Stimulated activated CD4-positive, alpha-beta T cell treated with anti-CD3 and anti-CD28 coated beads, Interleukin-12 subunit alpha, Interleukin-12 subunit beta, amount 100 ng/mL, for 48 hours (primary cell): ENCODE data around the gene AGRN.
"Not testable (repeated sequence)": the region's sequence is repeated elsewhere in the genome, so short reads cannot be mapped to it uniquely, and the experiment has no call there.

Source experiments
- DNase-seq, 3 donors: peaks; one replicate each; pipeline ENCODE4 v3.0.0-alpha.2; 2020; ENCODE audit warnings: low read depth in 2 of 3, low spot score in 1 of 3

AGRN gene

GRCh38 chr1:1051127-1051810 is 31.3 kb downstream of the AGRN start:
- DNase-seq, result no peak

GRCh38 chr1:1052003-1052840 is 32.3 kb downstream of the AGRN start:
- DNase-seq, result no peak

GRCh38 chr1:1053022-1053421 is 33.1 kb downstream of the AGRN start:
- DNase-seq, result no peak

DNA sequence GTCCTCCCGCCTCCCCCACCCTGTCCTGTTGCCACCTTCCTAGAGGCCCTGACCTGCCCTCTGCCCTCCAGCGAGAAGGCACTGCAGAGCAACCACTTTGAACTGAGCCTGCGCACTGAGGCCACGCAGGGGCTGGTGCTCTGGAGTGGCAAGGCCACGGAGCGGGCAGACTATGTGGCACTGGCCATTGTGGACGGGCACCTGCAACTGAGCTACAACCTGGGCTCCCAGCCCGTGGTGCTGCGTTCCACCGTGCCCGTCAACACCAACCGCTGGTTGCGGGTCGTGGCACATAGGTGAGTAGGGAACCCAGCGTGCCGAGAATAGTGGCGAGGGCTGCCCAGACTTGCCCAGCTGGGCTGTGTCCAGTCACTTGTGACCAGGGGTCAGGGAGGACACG is 33.8 kb downstream of the AGRN start:
- no peak for DNase-seq

- DNase-seq, result no peak
Observed at GRCh38 chr1:1054099-1054700, 34.3 kb downstream of the AGRN start.

GRCh38 chr1:1054971-1055370 is 35.1 kb downstream of the AGRN start:
- no peak for DNase-seq

DNA sequence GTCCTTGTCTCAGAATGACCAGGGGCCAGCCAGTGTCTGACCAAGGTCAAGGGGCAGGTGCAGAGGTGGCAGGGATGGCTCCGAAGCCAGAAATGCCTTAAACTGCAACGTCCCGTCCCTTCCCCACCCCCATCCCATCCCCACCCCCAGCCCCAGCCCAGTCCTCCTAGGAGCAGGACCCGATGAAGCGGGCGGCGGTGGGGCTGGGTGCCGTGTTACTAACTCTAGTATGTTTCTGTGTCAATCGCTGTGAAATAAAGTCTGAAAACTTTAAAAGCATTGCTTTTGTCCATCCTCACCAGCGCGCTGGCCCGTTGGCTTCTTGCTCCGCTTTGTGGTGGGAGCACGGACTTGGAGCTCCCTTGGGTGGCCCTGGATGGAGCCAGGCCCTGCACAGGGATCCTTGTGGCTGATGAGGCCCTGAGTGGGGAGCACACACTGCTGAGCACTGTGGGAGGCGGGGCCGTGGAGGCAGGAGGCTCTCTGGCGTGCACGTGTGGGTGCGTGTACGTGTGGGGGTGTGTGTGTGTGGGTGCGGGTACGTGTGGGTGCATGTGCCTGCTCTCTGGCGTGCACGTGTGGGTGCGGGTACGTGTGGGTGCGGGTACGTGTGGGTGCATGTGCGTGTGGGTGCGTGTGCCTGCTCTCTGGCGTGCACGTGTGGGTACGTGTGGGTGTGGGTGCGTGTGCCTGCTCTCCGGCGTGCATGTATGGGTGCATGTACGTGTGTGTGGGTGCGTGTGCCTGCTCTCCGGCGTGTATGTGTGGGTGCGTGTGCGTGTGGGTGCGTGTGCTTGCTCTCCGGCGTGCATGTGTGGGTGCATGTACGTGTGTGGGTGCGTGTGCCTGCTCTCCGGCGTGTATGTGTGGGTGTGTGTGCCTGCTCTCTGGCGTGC is 36.2 kb downstream of the AGRN start:
- DNase-seq, result no peak

- not testable (repeated sequence) for DNase-seq
Observed at GRCh38 chr1:1057769-1058087, 37.8 kb downstream of the AGRN start.

- no peak for DNase-seq
Observed at GRCh38 chr1:1058088-1058905, 38.4 kb downstream of the AGRN start.

- DNase-seq, result peak in 1 of 3 donors; percentile 43
Observed at GRCh38 chr1:1058921-1059493, 39.1 kb downstream of the AGRN start.

GRCh38 chr1:1059494-1060280 is 39.8 kb downstream of the AGRN start:
- peak; percentile 83 to 95 (median 91) for DNase-seq

GRCh38 chr1:1060281-1061000 is 40.5 kb downstream of the AGRN start:
- no peak for DNase-seq

- no peak for DNase-seq
Observed at GRCh38 chr1:1061682-1062345, 41.9 kb downstream of the AGRN start.

DNA sequence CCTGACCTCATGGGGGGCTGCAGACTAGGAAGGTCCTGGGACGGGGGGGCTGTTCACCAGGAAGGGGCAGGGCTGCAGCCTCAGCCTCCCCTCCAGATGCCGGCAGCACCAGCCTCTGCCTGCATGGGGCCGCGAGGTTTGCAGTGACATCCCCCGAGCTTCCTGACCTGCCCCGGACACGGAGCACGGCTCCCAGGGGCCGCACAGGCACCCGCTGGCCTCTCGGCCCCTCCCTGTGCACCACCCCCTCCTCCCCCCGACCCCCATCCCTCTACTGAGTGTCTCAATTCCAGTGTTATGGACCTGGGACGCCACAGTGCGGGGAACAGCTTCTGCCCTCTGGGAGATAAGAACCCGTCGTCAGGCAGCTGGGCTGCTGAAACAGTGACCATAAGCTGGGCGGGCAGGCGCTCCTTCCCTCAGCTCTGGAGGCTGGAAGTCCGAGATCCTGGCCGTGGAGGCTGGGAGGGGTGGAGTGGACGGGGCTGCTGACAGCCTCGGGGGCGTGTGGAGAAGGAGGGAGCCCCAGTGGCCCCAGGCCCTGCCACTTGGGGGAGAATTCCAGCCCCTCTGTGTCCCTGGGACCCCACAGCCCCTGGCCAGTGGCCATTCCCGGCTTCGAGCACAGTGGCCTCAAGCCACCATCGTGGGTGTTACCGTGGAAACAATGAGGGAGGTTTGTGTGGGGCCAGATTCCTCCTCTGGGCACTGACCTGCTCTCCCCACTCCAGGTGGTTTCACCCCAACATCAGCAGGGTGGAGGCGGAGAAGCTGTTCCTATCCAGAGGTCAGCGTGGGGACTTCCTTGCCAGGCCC is 42.6 kb downstream of the AGRN start:
- DNase-seq, result no peak

GRCh38 chr1:1063261-1063944 is 43.5 kb downstream of the AGRN start:
- DNase-seq, result no peak

- DNase-seq, result peak; percentile 81 to 83 (median 81)
Observed at GRCh38 chr1:1063945-1064831, 44.3 kb downstream of the AGRN start.
